PC-9 (cell line): ENCODE data around the gene IQGAP3. TPM values are rescaled to one million over a fixed set of nuclear protein-coding genes. Genes with fewer than 3 reads are reported as not detected.

Experiments used
- BruUV-seq: library from RNA; stranded (reverse); fragments of 400-500 nt; replicated peaks from 2 replicates; lab custom pipeline; 2021; lab: Mats Ljungman, UMichigan
- CTCF ChIA-PET: fragments of 300-600 bp; sonication (Branson Sonifier 250); formaldehyde crosslinking; loops from one replicate; lab custom pipeline; 2022; ENCODE audit warnings: antibody characterized with exemption; lab: Charles Lee
- POLR2A ChIA-PET: fragments of 300-600 bp; sonication (Branson Sonifier 250); formaldehyde crosslinking; loops from one replicate; lab custom pipeline; 2022; ENCODE audit warnings: antibody characterized with exemption; ENCODE audit not compliant: unreplicated experiment; lab: Charles Lee
- DNase-seq, 2 experiments: peaks; one replicate each; pipeline versions ENCODE4 v3.0.0 to v3.0.0-alpha.2; 2015 to 2022; ENCODE audit warnings: mixed read lengths in 1 of 2
- H2AFZ ChIP-seq: fragments of 200-600 bp; sonication (generic); 2 replicates; pipeline ENCODE4 v1.8.1; 2017; ENCODE audit warnings: antibody characterized with exemption
- H3F3A ChIP-seq: fragments of 200-600 bp; sonication (generic); 2 replicates; pipeline ENCODE4 v1.8.1; 2017; ENCODE audit warnings: antibody characterized with exemption, mild to moderate bottlenecking, low read depth; ENCODE audit not compliant: insufficient read depth
- H3K27ac ChIP-seq: fragments of 200-600 bp; sonication (generic); 2 replicates; pipeline ENCODE4 v1.6.1; 2016; ENCODE audit warnings: mixed run types
- H3K27me3 ChIP-seq: fragments of 200-600 bp; sonication (generic); 2 replicates; pipeline ENCODE4 v1.6.1; 2016; ENCODE audit warnings: low read depth, mixed run types; ENCODE audit not compliant: insufficient read depth
- H3K36me3 ChIP-seq: fragments of 200-600 bp; sonication (generic); 2 replicates; pipeline ENCODE4 v1.6.1; 2016; ENCODE audit warnings: low read depth, mixed run types
- H3K4me1 ChIP-seq: fragments of 200-600 bp; sonication (generic); replicated peaks from 2 replicates; pipeline ENCODE4 v1.6.1; 2016; ENCODE audit warnings: mixed run types; ENCODE audit not compliant: insufficient read depth
- H3K4me2 ChIP-seq: fragments of 200-600 bp; sonication (generic); 2 replicates; pipeline ENCODE4 v1.6.1; 2017; ENCODE audit warnings: mixed run types
- H3K4me3 ChIP-seq: fragments of 200-600 bp; sonication (generic); 2 replicates; pipeline ENCODE4 v1.6.1; 2016; ENCODE audit warnings: mixed run types
- H3K79me2 ChIP-seq: fragments of 200-600 bp; sonication (generic); 2 replicates; pipeline ENCODE4 v1.6.1; 2017; ENCODE audit warnings: low read depth, mixed run types
- H3K9me2 ChIP-seq: fragments of 200-600 bp; sonication (generic); 2 replicates; pipeline ENCODE4 v1.8.1; 2017; ENCODE audit warnings: mild to moderate bottlenecking; ENCODE audit not compliant: insufficient read depth
- H3K9me3 ChIP-seq: fragments of 200-600 bp; sonication (generic); 2 replicates; pipeline ENCODE4 v1.8.1; 2016; ENCODE audit warnings: low read depth; ENCODE audit not compliant: insufficient read depth
- H4K20me1 ChIP-seq: fragments of 200-600 bp; sonication (generic); 2 replicates; pipeline ENCODE4 v1.8.1; 2017; ENCODE audit not compliant: insufficient read depth
- CTCF ChIP-seq: fragments of 200-600 bp; sonication (generic); conservative IDR thresholded peaks from 2 replicates; pipeline ENCODE4 v1.6.1; 2017; ENCODE audit warnings: mixed run types, antibody characterized with exemption, mild to moderate bottlenecking, moderate library complexity
- EZH2 ChIP-seq: fragments of 200-600 bp; sonication (generic); IDR thresholded peaks from 2 replicates; pipeline ENCODE4 v1.8.0; 2017; ENCODE audit warnings: antibody characterized with exemption, low read depth
- intact Hi-C: fragments of 100-400 bp; cut with micrococcal nuclease; formaldehyde crosslinking; loops from one replicate; pipeline ENCODE4 v1.10.0; 2022; ENCODE audit not compliant: unreplicated experiment
- total RNA-seq: library from RNA; stranded (reverse); gene quantifications from 2 replicates; pipeline ENCODE4 v1.2.3, GENCODE V29; 2021

IQGAP3 gene
- total RNA-seq, 1 experiment from 2014 or later, result 63.1 TPM

- H3K4me1 ChIP-seq, result peaks cover 42% of the 10 kb centered on the region
- no peaks in the 10 kb centered on the region for H3K9me2 ChIP-seq
- H2AFZ ChIP-seq, result no peak overlapping the region
- no peaks in the 10 kb centered on the region for H3K27me3 ChIP-seq
- ChIA-PET CTCF (no interaction called here), POLR2A (interaction anchor here (0.7 kb wide), 1 partner anchor 69 kb away, joined by 3 read pairs; no protein-coding TSS in a partner anchor)
- H4K20me1 ChIP-seq, result peaks cover 82% of the 10 kb centered on the region
- 0 out of 2 replicates have a peak, but pooled peaks cover 7% of the 10 kb centered on the region for H3K36me3 ChIP-seq
- BruUV-seq, result no TSS peak
- H3K9me3 ChIP-seq, result no peaks in the 10 kb centered on the region
- peak in 1 of 2 experiments; percentile 11 for DNase-seq
- peaks cover 12% of the 10 kb centered on the region; the same call in 1 of the 2 replicates for H3F3A ChIP-seq
- no peak overlapping the region for H3K27ac ChIP-seq
- no peak overlapping the region for H3K4me2 ChIP-seq
- intact Hi-C loops, result no loop called here
- TF ChIP-seq CTCF (no peak), EZH2 (no peak)
- H3K79me2 ChIP-seq, result peaks cover 70% of the 10 kb centered on the region
- H3K4me3 ChIP-seq, result no peak overlapping the region
Measured at GRCh38 chr1:156486421-156487344, 85.7 kb downstream of the IQGAP3 start.

DNA sequence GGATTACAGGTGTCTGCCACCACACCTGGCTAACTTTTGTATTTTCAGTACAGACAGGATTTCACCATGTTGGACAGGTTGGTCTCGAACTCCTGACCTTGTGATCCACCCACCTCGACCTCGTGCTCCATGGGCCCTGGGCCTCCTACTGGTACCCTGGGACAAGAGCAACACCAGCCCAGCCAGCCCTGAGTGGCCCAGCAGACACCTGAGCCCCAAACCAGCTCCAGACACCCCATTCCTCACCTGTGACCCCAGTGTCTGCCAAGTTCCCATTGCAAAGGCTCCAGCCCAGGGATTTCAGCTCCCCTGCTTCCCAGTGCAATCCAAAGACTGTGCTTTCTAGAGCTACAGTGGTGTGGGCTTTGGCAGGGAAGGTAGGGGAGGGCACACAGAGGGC, 86.4 kb downstream of the IQGAP3 start:
- POLR2A ChIA-PET, result interaction anchor here (0.6 kb wide), 1 partner anchor 69 kb away, joined by 24 read pairs; no protein-coding TSS in a partner anchor
- no TSS peak for BruUV-seq
- CTCF ChIA-PET, result no interaction called here

More for the DNA sequence above, 86.4 kb downstream of the IQGAP3 start:
- Histone ChIP-seq H3K27ac (no peak overlapping the region), H3K9me3 (no peaks in the 10 kb centered on the region), H3K4me1 (peaks cover 38% of the 10 kb centered on the region), H4K20me1 (peaks cover 75% of the 10 kb centered on the region), H3K4me2 (no peak overlapping the region), H2AFZ (no peak overlapping the region), H3K36me3 (0 out of 2 replicates have a peak, but pooled peaks cover 9% of the 10 kb centered on the region), H3K27me3 (no peaks in the 10 kb centered on the region), H3K9me2 (no peaks in the 10 kb centered on the region), H3K4me3 (no peak overlapping the region), H3F3A (peaks cover 12% of the 10 kb centered on the region; the same call in 1 of the 2 replicates), H3K79me2 (peaks cover 63% of the 10 kb centered on the region)
- intact Hi-C loops, result no loop called here
- no peak for TF ChIP-seq CTCF
- no peak for TF ChIP-seq EZH2
- no peak for DNase-seq
